GM18511 (cell line): ENCODE results near the gene PPARG.
"Not testable (repeated sequence)": the region's sequence is repeated elsewhere in the genome, so short reads cannot be mapped to it uniquely, and the experiment has no call there.

ENCODE experiments used
- ATAC-seq: cut with Tn5 transposase; IDR thresholded peaks from one replicate; pipeline ENCODE4 v1.9.1; 2021; ENCODE audit warnings: mild to moderate bottlenecking, moderate library complexity; ENCODE audit not compliant: unreplicated experiment

The PPARG gene

GRCh38 chr3:12454816-12455121 is 165.9 kb downstream of the PPARG start:
- ATAC-seq = no peak

- no peak for ATAC-seq
Observed at GRCh38 chr3:12455740-12456139, 166.9 kb downstream of the PPARG start.

- ATAC-seq = no peak
Observed at GRCh38 chr3:12456441-12456840, 167.6 kb downstream of the PPARG start.

- ATAC-seq = not testable (repeated sequence)
Observed at GRCh38 chr3:12457380-12457779, 168.5 kb downstream of the PPARG start.

DNA sequence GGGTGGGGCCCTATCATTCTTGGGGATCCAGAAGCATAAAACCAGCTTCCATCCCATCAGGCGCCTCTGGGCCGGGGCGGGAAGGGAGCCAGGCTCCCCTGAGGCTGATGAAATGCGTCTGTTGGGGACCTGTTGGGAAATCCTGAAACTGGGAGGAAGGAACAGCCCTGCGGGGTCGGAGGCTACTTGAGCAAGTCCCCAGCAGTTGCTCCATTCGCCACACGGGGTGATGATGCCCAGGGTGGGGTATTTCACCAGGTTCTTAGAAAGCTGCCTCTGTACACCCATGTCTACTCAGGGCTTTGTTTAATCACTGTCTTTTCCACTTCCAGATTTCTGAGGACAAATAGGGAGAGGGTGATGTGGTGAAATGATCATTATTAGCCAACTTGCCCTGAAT is 170.0 kb downstream of the PPARG start:
- no peak for ATAC-seq

GRCh38 chr3:12460127-12460526 is 171.3 kb downstream of the PPARG start:
- no peak for ATAC-seq

DNA sequence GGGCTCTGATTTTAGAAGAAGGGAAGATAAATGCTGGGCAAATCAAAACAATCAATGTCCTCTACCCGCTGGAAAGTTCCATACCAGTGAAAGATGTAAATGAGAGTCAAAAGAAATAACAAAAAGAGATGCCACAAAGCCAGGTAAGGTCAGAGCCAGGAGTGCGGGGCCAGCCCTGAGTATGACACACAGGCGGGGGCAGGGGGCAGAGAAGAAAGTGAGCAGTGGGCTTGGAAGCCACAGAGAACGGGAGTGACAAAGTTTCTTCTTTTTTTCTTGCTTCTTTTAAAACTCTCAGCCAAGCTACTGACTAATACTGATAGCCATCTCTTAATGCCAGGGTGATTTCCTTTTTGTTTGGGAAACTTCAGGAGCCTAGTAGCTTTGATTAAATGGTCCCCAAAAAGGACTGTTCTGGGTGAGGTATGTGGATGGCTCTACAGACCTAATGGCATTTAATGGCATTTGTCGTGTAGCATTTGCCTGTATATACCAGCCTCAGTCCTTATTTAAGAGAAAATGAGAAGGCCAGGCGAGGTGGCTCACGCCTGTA is 172.3 kb downstream of the PPARG start:
- ATAC-seq = no peak

DNA sequence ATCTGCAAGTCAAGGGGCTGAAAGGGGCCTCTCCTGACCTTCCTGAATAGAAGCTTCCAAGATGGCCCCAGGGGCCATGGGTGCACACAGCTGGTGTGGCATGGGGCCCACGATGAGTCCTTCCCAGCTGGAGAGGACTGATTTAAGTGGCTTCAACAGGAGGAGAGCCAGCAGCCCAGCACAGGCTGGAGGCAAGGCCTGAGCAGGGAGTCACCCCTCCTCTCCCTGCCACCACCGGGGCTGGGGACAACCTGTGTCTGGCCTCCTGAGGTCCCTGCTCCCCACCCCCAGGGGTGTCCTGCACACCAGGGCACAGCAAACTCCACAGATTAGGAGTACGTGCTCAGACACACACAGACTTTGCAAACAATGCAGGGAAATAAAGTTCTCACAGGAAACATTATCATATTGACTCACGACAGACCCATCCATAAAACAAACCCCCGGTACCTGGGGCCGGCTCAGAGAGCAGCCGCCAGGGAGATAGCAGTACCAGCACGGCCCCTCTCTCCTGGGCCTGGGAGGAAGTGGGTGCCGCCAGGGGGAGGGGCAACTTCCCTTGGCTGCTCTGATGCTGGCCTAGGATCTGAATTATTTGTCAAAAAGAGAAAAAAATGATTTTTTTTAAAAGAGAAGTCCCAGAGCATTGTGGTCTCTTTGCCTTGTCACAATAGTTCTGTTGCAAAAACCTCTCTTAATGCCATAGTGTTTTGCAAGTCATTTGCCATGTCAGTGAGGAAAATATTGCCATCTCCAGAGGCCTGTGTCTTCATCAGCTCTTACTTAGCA is 173.5 kb downstream of the PPARG start:
- ATAC-seq = no peak

GRCh38 chr3:12463686-12464085 is 174.8 kb downstream of the PPARG start:
- no peak for ATAC-seq

DNA sequence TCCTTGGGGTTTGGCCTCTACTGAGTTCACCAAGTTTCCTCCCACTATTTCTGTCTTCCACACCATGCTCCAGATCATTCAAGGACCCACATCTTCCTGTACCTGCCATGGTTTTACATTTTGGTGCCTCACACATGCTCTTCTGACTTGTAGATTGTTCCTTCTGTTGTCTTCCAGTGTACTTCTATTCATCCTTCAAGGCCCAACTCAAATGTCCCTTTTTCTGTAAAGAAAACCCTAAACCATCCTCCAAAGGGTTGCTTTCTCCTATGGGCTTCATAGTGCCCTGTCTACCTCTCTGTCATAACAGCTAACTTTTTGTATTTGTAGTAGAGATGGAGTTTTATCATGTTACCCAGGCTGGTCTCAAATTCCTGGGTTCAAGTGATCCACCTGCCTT is 175.3 kb downstream of the PPARG start:
- ATAC-seq = no peak

GRCh38 chr3:12465151-12465835 is 176.4 kb downstream of the PPARG start:
- ATAC-seq = no peak

DNA sequence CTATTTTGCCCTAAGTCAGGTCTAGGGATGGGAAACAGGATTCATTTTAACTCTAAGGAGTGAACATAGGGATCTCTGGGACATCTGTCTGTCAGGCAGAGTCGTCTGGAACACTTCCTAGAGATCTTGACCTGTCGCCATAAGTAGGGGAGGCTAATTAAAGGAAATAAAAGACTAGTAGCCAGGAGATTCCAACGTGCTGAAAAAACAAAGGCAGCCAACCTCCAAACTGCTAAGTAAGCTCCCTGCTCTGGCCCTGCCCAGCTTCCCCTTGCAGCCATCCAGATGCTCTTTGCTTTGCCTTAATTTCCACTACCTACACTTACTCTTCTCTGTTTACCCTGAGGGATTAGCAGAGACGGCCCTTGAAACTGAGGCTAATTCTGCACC is 177.0 kb downstream of the PPARG start:
- no peak for ATAC-seq

- no peak for ATAC-seq
Observed at GRCh38 chr3:12467746-12468145, 178.9 kb downstream of the PPARG start.

GRCh38 chr3:12468276-12468675 is 179.4 kb downstream of the PPARG start:
- ATAC-seq = no peak

GRCh38 chr3:12468757-12469156 is 179.9 kb downstream of the PPARG start:
- no peak for ATAC-seq

DNA sequence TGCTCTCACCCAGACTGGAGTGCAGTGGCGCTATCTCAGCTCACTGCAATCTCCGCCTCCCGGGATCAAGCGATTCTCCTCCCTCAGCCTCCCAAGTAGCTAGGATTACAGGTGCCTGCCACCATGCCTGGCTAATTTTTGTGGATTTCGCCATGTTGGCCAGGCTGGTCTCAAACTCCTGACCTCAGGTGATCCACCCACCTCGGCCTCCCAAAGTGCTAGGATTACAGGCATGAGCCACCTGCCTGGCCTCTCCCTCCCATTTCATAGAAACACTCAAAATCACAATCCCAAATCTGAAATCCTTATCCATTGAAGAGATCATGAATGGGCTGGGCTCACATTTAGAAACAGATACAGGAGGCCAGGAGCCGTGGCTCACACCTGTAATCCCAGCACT is 180.4 kb downstream of the PPARG start:
- not testable (repeated sequence) for ATAC-seq

DNA sequence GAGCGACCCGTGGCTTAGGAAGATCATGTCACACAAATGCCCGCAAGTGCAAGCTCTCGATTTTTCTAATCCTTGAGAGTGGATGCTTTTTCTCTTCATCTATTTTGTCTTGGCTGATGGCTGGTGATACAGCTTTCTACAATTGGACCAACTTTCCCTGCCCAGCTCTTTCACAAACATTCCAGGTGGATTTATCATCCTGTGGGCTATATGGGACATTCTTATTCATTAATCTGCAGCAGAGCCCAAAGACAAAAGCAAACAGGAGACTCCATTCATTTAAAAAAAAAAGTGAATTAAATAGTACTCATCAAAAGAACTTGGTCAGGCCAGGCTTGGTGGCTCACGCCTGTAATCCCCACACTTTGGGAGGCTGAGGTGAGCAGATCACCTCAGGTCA is 181.2 kb downstream of the PPARG start:
- no peak for ATAC-seq

- no peak for ATAC-seq
Observed at GRCh38 chr3:12470680-12471079, 181.8 kb downstream of the PPARG start.

DNA sequence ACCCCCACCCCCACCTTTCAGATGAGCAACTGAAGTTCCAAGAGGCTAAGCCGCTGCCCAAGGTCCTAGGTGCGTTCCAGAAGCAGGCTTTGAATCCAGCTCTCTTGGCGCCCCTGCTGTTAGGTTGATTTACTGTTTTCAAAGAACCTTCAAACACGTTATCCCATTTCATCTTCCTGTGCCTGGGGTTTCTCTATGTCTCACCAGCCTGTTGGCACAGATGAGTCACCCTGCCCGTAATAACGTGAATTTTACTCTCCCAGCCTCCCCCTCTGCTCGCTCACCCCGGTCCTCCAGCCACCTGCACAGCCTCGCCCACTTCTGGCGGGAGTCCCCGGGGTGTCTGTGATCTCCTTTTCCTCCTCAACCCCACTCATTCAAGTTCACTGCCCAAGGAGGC is 182.4 kb downstream of the PPARG start:
- no peak for ATAC-seq

DNA sequence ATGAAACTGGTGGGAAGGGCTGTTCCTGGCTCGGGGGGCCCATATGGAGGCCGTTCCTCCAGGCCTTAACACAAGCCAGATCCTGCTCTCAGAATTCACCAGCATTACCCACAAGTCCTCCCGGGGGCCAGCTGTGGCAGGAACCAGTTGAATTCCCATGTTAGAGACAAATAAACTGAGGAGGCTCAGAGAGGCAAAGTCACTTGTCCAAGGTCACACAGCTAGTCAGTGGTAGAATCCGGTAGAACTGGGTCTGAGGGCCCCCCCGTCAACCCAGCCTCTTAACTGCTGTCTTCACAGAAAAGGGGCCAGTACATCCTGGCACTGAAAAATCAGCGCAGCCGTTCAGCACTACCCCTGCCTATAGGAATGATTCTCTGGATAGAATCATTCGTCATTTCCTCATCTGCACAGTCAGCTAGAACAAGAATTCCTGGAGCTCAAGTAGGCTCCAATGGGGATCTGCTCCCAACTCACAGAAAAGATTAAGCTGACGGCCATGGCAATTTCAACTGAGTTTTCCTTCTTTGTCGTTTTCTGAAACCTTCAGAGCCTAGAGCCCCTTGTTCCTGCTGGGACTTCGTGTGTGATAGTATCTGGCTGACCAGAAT is 183.2 kb downstream of the PPARG start:
- ATAC-seq = no peak

GRCh38 chr3:12472796-12473195 is 183.9 kb downstream of the PPARG start:
- no peak for ATAC-seq

DNA sequence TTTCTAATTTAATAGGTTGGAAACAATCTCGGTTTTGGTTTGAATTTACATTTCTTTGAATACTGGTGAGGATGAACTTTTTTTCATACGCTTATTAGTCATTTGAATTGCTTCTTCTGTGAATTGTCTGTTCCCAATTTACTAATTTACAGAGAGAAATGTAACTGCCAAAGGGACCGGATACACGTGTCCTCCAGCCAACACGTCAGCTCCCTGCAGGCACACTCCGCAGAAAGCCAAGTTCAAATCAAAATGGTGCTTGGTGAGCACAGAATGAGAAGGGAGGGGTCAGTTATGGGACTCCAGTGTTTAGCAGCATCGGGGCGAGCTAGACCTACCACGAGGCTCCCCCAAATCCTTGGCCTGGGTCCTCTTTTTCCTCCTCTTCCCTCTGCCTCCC is 184.6 kb downstream of the PPARG start:
- no peak for ATAC-seq
